G401.6 (cell line): ENCODE data around the gene LIG4.
"Not testable (repeated sequence)": the region's sequence is repeated elsewhere in the genome, so short reads cannot be mapped to it uniquely, and the experiment has no call there.

Source experiments
- FAIRE-seq: peaks from 2 replicates; lab custom pipeline; 2012; peaks lifted over from hg19 to GRCh38; lab: Jason Lieb, UNC

The LIG4 gene

DNA sequence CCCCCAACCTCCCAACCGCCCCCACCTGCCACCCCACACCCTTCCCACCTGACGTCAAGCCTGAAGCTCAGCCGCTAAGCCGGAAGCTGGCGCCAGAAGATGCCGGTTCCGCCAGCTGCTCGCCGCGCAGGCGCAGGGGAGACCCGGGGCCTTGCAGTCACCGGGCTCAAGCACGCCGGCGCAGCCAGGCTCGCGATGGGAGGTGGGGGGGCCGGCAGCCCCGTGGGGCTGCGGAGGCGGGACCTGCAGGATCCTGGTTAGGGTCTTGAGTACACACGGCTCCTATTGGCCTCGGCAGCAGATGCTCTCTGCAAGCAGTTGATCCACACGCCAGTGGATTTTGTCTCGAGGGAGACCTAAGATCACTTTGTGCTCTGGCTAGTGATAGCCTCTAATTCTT, at the start of gene LIG4:
Gene LIG4, minus strand, starts transcription at position 101 of the 400 bp plus-strand sequence. CDS start 4,268 bp downstream, outside the sequence.
- peak; percentile 41 for FAIRE-seq

DNA sequence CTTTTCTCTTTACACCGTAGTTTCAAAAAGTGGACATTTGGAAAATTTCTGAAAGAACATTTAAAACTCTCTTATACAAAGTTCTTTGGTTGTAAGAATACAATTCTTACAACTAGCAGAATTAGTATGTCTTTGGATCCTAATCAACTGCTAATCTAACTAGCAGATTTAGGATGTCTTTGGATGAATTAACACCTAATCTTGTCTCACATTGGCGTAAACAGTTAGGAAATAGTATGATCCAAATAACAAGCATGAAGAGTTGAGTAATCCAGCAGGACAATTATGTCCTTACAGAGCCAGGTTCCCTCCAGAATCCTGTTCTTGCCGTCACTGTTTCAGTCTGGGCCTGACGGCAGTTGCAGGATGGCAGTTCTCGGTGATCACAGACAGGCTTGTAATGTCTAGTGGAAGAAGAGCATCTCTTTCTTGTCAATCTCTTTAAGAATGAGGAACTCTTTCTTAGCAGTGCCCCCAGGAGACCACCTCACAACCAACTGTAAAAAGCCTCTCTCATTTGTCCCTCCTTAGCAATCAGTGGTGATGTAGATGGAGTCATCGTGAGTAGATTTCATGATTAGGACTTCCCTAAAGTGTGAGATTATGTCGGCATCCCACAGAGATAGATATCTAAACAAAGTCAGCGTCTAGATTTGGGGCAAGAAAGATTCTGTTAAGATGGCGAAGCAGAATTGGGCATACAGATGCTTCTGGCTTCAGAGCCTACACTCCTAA, 48.5 kb upstream of the LIG4 start:
- FAIRE-seq: no peak

- FAIRE-seq: no peak
Observed at GRCh38 chr13:108257248-108257647, 41.9 kb upstream of the LIG4 start.

GRCh38 chr13:108249150-108249549, 33.8 kb upstream of the LIG4 start:
- FAIRE-seq: no peak

- FAIRE-seq: no peak
Observed at GRCh38 chr13:108230377-108230776, 15.0 kb upstream of the LIG4 start.

GRCh38 chr13:108227651-108228272, 12.4 kb upstream of the LIG4 start:
- FAIRE-seq: peak; percentile 95

DNA sequence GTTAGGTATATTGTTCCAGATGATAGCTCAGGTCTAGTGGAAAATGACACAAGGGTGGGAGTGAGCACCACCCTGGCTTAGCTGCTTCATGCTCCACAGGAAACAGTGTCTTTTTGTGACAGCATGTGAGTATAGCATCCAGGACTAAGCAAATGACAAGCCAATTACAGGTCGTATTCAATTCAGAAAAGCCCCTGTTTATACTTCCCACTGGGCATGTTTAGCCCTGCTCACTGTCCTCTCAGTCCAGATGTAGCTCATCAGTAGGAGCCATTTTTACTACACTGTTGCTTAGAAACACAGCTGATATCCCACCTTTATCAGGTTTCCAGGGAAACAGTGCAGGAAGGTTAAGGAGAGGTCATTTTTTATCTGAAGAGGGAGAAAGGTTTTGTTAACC, 10.8 kb upstream of the LIG4 start:
- no peak for FAIRE-seq

DNA sequence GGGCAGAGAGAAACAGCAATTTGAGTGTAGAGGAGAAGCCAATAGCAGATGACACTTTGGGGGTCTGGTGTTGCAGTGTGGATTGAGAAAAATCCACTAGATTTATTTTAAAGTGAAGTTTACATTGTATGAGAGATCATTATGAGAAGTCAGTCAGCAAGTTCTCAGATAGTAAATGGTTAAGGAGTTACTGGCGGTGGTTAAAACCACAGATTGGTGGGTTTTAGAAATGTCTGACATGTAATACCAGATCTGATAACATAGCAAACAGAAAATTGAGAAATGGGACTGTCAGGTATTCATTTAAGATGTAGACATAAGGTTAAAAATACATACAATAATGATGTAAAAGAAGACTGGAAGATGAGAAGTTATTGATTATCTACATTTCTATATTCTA, 10.1 kb upstream of the LIG4 start:
- FAIRE-seq: no peak

DNA sequence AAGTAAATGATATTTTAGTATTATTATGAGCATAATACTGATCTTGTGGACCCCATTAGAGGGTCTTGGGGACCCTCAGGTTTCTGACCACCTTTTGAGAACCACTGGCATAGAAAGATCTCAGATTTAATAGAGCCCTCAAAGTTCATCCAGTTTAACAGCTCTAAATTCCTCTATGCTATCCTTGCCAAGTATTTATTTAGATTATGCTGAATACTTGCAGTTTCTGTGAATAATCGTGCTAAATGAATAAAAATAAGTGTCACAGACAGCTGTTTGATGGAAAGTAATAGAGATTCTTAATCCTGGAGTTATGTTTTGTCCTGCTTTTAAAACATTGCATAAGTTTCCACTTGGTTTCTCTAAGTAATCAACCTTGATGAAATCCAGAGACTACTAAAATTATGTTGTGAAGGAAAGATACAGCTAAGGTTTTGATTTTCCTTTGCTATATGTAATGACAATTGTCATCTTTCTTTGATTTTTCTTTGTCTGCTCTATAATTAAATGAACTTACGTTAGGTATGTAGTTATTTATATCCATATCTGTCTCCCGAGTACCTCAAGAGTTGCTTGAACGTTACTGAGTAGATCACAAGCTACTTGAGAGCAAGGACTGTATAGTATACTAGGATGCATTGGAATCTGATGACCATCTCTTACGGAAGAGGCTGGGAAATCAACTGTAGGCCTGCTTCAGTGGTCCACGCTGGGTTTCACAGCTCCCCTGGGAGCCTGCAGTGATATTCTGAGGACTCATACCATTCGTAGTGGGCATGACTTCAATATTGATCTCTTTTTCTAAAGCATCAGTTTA, 8.6 kb upstream of the LIG4 start:
- FAIRE-seq: no peak

DNA sequence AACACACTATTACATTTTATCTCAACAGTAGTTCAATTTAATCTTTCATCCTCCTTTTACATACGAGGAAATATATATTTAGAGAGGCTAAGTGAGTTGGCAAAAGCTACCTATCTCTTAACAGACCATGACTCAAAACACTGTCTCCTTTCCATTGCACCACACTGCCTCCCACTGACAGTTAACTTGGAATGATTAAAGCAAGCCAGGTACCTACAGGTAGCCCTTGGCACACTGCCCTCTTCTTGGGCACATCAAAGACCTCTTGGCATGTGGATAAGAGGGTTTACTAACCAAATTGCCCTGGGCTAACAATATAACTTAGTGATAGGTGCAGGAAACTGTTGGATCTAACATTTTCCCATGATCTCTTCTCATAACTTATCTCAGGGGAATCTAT, 4.7 kb upstream of the LIG4 start:
- no peak for FAIRE-seq

DNA sequence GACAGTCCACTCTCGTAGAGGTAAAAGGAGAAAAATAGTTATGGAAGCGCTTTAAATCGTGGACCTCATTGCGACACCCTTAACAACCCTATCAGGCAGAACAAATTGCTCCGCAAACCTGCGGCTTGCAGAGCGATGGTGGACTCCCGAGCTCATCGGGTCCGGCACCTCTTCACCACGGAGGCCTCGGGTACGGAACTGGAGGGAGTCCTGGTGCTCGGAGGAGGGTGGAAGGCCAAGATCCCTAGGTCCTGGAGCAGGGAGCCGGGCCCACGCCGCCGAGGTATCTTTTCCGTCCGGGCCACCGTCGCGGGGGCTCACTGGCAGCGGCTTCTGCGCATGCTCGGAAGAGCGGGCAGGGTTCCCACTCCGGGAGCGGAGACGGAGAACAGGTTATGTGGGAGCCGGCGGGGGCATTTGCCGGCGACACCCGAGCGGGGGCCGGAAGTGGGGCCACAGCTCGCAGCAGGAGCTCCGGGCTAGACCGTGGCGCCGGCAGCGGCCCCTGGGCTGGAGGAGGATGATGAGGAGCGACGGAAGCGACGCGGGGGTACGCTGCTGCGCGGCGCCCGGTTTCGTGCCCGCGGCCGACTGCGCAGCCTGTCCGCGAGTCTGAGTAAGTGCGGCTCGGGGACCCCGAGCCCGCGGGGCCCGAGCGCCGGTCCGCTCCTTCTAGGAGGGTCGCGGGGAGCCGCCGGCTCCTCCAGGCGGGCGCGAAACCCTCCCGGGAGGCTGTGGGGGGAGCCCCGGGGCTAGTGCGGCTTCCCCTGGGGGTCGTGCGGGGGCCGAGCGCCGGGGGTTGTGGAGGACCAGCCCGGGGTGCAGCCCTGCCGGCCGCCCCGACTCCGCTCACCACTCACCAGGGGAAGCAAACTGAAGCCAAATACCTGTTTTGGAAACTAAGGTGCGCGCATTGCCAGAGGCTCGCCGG, 3.0 kb upstream of the LIG4 start, which contains the start of gene ABHD13:
Gene ABHD13, plus strand, starts transcription at position 349 of the 931 bp plus-strand sequence. CDS start 10,827 bp downstream, outside the sequence.
- FAIRE-seq: peak; percentile 94

DNA sequence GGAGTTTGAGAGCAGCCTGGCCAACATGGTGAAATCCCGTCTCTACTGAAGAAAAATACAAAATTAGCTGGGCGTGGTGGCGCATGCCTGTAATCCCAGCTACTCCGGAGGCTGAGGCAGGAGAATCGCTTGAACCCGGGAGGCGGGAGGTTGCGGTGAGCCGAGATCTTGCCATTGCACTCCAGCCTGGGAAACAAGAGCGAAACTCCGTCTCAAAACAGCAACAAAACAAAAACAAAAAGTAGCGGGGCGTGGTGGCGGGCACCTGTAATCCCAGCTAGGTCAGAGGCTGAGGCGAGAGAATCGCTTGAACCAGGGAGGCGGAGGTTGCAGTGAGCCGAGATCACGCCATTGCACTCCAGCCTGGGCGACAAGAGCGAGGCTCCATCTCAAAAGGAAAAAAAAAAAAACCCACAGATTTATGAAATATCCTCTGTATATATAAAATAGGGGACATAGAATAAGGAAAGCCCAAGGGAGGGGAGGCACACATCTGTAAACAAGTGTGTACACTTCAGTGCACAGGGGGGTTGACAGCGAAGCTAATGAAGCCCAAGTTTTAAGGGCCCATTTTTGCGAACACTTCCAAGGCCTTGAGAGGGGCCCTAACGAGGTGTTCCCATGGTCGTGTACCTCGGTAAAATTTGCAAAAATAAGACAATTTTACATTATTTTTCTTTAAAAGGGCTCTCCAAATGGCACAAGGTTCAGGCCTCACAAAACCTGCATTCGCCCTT, 2.1 kb upstream of the LIG4 start:
- not testable (repeated sequence) for FAIRE-seq

DNA sequence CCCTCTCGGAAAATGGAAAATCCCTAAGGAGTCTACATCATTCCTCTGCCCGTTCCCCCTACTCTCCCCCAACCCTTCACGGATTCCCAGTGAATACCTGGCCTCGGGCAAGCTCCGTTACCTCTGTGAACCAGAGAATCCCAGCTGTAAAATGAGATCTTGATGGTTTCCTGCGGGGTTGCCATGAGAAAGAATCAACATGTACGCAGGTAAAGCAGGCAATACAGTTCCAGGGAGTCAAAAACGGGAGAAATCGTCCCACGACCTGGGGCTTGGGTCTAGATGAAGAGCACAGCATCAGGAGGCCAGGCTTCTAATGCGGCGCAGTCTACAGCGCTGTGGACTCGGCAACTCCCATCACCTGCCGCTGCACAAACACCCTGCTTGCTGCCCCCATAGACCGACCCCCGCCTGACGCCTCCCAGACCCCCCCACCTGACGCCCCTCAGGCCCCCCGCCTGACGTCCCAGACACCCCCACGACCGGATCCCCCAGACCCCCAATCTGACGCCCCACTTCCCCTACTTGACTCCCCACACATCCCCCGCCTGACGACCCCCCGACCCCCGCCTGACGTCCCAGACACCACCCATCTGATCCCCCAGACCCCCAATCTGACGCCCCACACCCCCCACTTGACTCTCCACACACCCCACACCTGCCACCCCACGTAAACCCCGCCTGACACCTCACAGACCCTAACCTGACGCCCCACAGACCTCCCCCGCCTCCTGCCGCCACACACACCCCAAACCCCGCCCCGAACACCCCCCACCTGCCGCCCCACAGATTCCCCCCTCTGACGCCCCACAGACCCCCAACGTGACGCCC, 680 bp downstream of the LIG4 start:
- FAIRE-seq: no peak

DNA sequence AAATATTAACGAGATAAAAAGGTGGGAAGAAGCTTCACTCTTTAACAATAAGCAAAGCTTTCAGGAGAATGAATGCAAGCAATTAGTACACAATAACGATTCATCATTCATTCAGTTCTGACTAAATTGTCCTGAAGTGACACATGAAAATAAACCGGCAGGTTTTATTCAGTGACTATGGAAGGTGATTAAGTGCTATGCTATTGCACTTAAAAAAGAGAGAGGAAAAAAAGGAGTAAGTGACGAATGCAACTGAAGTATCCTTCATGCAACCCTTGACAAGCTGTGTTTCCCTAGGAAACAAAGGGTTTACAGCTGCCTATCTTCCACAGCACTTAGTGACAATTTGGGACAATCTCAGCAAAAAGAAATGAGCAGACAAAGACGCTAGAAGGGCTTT, 1.4 kb downstream of the LIG4 start:
- no peak for FAIRE-seq

GRCh38 chr13:108212886-108213285, 2.5 kb downstream of the LIG4 start:
- no peak for FAIRE-seq

GRCh38 chr13:108210551-108210950, 4.8 kb downstream of the LIG4 start:
- FAIRE-seq: no peak

GRCh38 chr13:108200781-108201398, 14.4 kb downstream of the LIG4 start:
- FAIRE-seq: no peak

DNA sequence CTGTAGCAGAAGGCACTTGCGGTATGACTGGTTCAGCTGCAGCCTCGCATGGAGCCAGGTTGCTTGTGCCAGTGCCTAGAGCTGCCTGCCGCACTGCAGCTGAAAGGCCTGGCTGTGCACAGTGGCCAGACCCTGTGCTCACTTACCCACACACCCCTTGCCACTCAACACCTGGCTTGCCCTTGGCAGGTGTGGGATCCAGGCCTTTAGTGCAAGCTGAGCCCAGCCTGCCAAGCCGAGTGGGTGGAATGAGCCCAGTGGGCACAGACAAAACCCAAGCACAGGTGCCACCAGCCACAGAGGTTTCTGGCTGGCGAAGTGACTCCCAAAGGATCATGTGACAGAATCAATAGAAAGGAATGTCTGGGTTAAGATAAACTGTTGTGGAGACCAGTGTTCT, 19.5 kb downstream of the LIG4 start:
- FAIRE-seq: no peak

GRCh38 chr13:108195146-108195545, 20.2 kb downstream of the LIG4 start:
- no peak for FAIRE-seq

DNA sequence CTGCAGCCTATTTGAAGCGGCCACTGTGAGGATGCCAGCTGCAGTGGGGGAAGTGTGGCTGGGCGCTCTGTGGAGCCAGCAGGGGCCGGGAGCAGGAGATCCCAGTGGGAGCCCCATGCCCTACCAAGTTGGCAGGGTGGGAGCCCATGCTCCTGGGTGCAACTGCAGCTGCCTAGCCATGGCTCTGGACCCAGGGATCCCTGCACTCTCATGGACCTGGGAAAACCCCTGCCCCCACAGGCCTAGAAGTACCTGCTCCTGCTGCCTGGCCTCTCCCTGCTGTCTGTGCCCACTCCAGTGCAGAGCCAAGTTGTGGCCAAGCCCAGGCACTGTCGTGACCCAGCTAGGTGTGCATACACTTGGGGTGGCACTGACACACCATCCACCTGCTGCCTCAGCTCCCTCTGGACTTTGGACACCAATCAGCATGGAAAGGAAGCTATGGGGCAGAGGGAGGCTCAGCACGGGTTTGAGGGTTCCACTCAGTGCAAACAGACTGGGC, 20.9 kb downstream of the LIG4 start:
- FAIRE-seq: no peak
